Epithelial cell of proximal tubule (primary cell): ENCODE results near the gene POU3F2. TPM values are rescaled to one million over a fixed set of nuclear protein-coding genes. Genes with fewer than 3 reads are reported as not detected.

ENCODE experiments used
- DNase-seq: peaks from one replicate; pipeline ENCODE4 v3.0.0-alpha.2; 2011; ENCODE audit warnings: low read depth
- H3K4me3 ChIP-seq: 2 replicates; pipeline ENCODE4 v1.5.1; 2011; ENCODE audit warnings: low read depth, mild to moderate bottlenecking, low read length
- total RNA-seq: library from RNA; depleted of rRNA; stranded (reverse); fragments of >200 nt; gene quantifications from 2 replicates; pipeline ENCODE4 v1.2.3, GENCODE V29; 2015
- TF ChIP-seq, protein P1 (sequence below): conservative IDR thresholded peaks from 2 replicates; pipeline ENCODE4 v1.5.1; 2012; ENCODE audit warnings: low read depth, mild to moderate bottlenecking, low read length

The POU3F2 gene
- total RNA-seq = not detected in 2 replicates

DNA sequence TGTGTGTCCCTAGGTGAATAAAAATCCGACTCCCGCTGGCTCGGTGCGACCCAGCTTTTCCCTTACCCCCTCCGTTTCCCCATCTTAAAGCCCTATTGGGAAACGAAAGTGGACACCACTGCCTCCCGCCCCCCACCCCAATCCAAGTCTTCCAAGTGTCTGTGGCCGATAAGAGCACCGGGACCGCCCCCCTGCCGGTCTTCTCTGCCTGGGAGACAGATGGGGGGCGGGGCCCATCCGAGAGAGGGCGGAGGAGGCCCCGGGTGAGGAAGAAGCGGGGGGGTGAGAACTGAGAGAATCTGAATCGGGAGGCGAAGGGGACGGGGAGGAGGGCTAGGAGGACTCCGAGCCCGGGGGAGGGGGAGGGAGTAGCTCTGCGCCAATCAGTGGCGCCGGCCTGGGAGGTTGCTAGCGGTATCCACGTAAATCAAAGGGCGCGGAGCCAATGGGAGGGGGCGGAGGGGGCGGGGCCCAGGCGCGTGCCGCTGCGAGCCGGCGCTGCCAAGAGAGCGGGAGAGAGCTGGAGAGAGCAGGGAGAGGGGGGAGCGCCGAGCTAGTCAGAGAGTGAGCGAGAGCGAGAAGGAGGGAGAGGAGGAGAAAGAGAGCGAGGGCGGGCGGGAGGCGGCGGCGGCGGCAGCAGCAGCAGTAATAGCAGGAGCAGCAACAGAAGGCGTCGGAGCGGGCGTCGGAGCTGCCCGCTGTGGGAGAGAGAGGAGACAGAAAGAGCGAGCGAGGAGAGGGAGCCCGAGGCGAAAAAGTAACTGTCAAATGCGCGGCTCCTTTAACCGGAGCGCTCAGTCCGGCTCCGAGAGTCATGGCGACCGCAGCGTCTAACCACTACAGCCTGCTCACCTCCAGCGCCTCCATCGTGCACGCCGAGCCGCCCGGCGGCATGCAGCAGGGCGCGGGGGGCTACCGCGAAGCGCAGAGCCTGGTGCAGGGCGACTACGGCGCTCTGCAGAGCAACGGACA, at the start of gene POU3F2:
TSS of gene POU3F2 (plus strand) at position 515 of the 972 bp plus-strand sequence. CDS start at position 815, 300 bp downstream.
- DNase-seq = no peak
- TF ChIP-seq, protein P1, sequence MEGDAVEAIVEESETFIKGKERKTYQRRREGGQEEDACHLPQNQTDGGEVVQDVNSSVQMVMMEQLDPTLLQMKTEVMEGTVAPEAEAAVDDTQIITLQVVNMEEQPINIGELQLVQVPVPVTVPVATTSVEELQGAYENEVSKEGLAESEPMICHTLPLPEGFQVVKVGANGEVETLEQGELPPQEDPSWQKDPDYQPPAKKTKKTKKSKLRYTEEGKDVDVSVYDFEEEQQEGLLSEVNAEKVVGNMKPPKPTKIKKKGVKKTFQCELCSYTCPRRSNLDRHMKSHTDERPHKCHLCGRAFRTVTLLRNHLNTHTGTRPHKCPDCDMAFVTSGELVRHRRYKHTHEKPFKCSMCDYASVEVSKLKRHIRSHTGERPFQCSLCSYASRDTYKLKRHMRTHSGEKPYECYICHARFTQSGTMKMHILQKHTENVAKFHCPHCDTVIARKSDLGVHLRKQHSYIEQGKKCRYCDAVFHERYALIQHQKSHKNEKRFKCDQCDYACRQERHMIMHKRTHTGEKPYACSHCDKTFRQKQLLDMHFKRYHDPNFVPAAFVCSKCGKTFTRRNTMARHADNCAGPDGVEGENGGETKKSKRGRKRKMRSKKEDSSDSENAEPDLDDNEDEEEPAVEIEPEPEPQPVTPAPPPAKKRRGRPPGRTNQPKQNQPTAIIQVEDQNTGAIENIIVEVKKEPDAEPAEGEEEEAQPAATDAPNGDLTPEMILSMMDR = no peak
- peak within 1 kb of the TSS; percentile 49 for H3K4me3 ChIP-seq

DNA sequence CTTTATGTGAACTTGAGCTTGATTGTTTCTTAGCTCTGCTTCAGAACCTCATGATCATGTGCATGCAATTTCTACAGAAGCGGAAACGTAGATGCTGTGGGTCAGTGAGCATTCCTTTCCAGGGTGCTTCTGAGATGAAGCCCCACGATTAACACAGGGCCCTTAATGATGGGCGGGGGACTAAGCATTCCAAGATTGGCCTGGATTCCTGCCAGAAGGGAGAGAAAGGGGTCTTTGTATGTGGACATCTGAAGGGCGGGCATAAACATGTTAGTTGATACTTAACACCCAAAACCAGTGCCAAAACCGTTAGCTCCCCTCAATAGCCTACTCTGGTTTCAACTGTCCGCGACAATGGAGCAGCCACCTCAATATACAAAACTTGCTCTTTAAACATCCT, 46.9 kb upstream of the POU3F2 start:
- no peak for DNase-seq
- TF ChIP-seq, protein P1 = no peak
- H3K4me3 ChIP-seq = no peak overlapping the region

DNA sequence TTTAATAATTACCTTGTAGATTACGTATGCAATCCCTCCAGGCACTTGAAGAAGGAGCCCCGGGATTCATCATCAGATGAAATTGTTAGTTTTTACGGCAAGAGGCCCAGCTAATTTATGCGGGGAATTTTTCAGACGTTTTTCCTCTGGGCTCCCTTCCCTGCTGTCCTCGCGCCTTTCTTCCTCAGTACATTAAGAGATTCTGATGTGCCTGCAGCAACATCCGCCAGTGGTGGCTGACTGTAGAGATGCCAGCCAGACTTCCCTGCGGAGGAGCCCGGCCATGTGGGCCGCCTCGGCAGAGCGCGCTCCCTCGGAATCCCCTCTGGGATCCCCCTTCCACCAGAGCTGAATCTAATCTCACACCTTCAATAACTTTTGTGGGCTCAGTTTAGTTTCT, 46.4 kb upstream of the POU3F2 start:
- H3K4me3 ChIP-seq = no peak overlapping the region
- TF ChIP-seq, protein P1 = no peak
- DNase-seq = no peak

DNA sequence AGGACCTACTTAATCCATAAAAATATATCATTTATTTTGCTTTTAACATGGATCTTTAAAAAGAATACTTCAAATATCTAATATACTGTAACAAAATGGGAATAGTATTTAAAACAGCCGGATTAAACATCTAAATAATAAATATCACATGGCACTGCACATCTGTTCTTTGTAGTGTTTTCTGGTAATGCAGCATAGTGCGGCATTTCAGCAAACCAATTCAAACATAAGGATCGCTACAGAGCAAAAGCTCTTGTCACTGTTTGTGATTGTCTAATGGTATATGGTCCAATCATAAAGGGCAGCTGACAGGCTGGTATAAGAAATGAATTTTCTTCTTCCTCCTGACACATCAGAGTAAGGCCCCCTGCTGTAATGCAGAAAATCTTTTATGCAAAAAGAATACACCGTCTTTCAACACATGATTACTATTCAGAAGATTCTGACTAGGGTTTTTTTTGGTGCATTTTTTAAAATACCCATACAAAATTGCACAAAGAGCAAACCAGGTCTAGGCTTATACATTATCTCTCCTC, 40.0 kb upstream of the POU3F2 start:
- H3K4me3 ChIP-seq = no peak overlapping the region
- DNase-seq = no peak
- TF ChIP-seq, protein P1 = no peak

DNA sequence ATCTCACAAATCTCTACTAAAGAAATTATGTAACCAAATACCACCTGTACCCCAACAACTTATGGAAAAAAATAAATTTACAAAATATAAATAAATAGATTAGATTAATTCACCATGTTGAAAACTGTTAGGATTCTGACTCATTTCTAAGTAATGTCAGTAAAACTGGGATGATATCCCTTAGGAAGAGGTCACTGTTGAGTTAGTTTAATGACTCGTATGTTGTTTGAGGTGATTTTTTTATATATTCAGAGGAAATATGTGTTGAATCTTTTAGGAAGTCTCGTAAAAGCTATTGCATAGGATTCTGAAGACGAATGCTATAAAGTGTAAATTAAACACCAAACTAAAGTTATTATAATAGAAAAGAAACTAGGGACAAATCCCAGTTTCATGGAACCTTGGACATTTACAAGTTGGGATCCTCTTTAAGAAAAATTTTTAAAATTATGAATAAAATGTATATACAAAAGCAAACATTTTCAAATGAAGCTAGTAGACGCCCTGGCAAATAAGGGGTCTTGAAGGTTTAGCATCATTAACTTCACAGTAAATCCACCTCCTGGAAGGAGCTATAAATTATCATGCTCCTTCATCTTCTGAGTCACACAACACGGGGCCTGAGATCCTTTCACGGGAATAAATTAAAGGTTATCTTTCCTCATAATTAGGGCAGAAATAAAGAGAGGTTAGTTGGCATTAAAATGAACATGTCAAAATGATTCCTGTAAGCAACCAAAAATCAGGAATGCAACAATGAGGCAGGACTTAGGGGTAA, 37.0 kb upstream of the POU3F2 start:
- TF ChIP-seq, protein P1 = no peak
- no peak overlapping the region for H3K4me3 ChIP-seq
- no peak for DNase-seq

DNA sequence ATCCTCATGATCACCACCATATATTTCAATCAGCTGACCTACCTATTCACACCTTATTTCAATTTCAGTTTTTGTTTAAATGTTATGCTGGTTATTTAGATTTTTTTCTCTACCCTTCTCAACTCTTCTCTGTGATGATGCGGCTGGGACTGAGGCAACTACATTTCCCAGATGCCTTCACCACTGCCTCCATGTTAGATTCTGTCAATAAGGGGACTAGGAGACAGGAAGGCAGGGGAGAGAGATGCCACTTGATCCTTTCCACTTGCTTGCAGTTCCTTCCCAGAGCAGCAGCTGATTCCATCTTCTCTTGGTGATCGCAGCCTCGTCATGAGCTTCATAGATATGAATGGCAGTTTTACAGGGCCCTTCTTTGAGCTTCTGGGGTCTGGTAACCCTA, 33.5 kb upstream of the POU3F2 start:
- no peak for DNase-seq
- no peak overlapping the region for H3K4me3 ChIP-seq
- TF ChIP-seq, protein P1 = no peak
